GM10266 (cell line): ENCODE measurements around the gene ZNF566.

Source experiments
- DNase-seq: peaks from one replicate; pipeline ENCODE4 v3.0.0; 2012; ENCODE audit errors: extremely low spot score
- CTCF ChIP-seq: IDR thresholded peaks from 2 replicates; pipeline ENCODE4 v1.5.1; 2012; ENCODE audit warnings: mild to moderate bottlenecking, low read depth; ENCODE audit not compliant: control insufficient read depth, insufficient read depth; ENCODE audit errors: missing control alignments

Gene ZNF566

GRCh38 chr19:36417752-36418286, 71.5 kb downstream of the ZNF566 start:
- no peak for DNase-seq
- no peak for TF ChIP-seq CTCF

- DNase-seq: no peak
- TF ChIP-seq CTCF: no peak
Measured at GRCh38 chr19:36409841-36410240, 79.5 kb downstream of the ZNF566 start.

- DNase-seq: no peak
- no peak for TF ChIP-seq CTCF
Measured at GRCh38 chr19:36408101-36408500, 81.3 kb downstream of the ZNF566 start.

GRCh38 chr19:36404498-36404897, 84.9 kb downstream of the ZNF566 start:
- no peak for TF ChIP-seq CTCF

GRCh38 chr19:36401475-36401874, 87.9 kb downstream of the ZNF566 start:
- DNase-seq: no peak

More at GRCh38 chr19:36404498-36404897, 84.9 kb downstream of the ZNF566 start:
- no peak for DNase-seq

GRCh38 chr19:36398571-36398970, 90.8 kb downstream of the ZNF566 start:
- no peak for TF ChIP-seq CTCF
- DNase-seq: no peak

More at GRCh38 chr19:36401475-36401874, 87.9 kb downstream of the ZNF566 start:
- TF ChIP-seq CTCF: no peak
